Measurements from ENCODE around the gene TMEM256.

DNA sequence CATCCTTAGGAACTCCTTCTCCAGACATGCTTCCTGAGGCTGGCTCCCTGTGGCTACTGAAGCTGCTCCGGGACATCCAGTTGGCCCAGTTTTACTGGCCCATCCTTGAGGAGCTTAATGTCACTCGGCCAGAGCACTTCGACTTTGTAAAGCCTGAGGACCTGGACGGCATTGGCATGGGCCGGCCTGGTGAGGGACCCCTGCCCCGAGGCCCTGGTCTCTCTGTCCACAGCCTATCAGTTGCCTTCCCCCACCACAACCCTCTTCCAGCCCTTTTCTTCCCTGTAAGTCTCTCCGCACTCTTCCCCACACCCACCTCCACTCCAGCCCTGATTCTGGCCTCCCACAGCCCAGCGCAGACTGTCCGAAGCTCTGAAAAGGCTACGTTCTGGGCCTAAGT lies 21.0 kb downstream of the TMEM256 start:
- TF ChIP-seq, protein P1, sequence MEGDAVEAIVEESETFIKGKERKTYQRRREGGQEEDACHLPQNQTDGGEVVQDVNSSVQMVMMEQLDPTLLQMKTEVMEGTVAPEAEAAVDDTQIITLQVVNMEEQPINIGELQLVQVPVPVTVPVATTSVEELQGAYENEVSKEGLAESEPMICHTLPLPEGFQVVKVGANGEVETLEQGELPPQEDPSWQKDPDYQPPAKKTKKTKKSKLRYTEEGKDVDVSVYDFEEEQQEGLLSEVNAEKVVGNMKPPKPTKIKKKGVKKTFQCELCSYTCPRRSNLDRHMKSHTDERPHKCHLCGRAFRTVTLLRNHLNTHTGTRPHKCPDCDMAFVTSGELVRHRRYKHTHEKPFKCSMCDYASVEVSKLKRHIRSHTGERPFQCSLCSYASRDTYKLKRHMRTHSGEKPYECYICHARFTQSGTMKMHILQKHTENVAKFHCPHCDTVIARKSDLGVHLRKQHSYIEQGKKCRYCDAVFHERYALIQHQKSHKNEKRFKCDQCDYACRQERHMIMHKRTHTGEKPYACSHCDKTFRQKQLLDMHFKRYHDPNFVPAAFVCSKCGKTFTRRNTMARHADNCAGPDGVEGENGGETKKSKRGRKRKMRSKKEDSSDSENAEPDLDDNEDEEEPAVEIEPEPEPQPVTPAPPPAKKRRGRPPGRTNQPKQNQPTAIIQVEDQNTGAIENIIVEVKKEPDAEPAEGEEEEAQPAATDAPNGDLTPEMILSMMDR (IDR thresholded peaks at IDR 0.05) = no peak
- TF ChIP-seq EP300 (IDR thresholded peaks at IDR 0.05; ENCODE audit: low read depth) = no peak

Measured in transverse colon (tissue), 3 donors.